NCI-H2107 treated with DMSO at 0.1 percent for 48 hours (cell line): Measurements from ENCODE around the gene PRKAG2.
A peak's percentile ranks its signal among the peaks of the same experiment; 100 is the strongest.
"Not testable (repeated sequence)": the region's sequence is repeated elsewhere in the genome, so short reads cannot be mapped to it uniquely, and the experiment has no call there.

ENCODE experiments used
- DNase-seq: peaks from one replicate; lab custom pipeline; 2025; ENCODE audit not compliant: unreplicated experiment; lab: John Stamatoyannopoulos, UW

PRKAG2 gene

DNA sequence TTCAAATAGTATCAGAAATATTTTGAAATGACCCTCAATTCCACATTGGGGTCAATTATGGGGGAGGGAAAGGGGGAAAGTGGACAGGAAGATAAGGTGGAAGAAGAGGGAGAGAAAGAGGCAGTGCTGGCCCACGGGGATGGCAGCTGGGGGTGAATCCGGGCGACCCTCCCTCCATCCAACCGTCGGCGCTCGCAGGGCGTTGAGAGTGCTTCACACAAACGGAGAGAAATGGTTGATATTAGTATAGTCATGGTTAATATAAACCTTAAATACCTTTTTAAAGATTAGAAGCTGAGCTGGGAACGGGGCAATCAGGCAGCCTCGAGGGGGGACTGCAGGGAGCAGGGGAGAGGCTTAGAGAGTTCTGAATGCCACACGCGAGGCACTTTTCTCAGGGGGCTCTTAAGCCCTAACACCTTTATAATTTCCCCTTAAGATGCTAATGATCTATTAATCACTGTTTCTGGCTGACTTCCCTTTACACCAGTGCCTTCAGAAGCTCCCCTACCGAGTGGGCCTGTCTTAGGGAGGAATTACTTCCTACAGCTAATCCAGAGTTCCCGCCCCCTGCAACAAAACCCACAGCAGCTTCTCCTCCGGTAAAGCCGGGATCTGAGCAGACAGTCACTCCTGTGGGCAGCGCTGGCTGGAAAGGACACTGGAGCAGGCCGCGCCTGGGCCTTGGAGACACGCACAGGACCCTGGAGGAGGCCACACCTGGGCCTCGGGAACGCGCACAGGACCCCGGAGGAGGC, 39.5 kb downstream of the PRKAG2 start:
- no peak for DNase-seq

- no peak for DNase-seq
Measured at GRCh38 chr7:151836927-151837205, 40.0 kb downstream of the PRKAG2 start.

GRCh38 chr7:151836191-151836926, 40.6 kb downstream of the PRKAG2 start:
- no peak for DNase-seq

GRCh38 chr7:151835636-151836035, 41.3 kb downstream of the PRKAG2 start:
- DNase-seq = no peak

DNA sequence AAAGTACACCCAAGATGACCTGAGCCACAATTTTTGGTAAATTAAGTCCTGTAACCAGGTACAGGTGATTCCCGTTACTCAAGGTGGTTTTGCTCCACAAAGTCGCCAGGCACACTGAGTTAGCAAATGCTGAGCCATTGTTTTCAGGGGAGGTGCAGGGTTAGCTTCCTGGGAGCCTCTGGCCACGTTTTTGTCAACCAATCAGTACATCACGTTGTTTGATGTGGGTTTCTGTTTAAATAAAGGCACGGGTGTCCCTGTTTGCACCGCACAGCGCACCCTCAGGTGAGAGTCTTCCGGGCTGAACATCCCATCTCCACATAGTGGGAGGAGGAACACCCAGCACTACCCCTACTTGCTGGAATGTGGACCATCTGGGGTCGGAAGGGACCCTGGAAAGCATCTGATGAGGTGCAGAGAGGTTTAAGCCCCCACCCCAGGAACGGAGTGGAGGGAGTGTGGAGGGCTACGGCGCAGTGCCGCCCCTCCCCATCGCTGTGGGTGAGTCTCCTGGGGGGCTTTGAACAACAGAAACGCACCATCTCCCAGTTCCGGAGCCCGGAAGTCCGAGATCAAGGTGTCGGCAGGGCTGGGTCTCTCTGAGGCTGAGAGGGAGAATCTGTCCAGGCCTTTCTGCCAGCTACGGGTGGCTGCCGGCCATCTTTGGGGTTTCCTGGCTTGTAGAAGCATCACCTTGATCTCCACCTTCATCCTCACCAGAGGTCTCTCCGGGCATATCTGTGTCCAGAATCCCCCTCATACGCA, 42.5 kb downstream of the PRKAG2 start:
- no peak for DNase-seq

GRCh38 chr7:151833691-151834090, 43.2 kb downstream of the PRKAG2 start:
- no peak for DNase-seq

- no peak for DNase-seq
Measured at GRCh38 chr7:151833213-151833651, 43.7 kb downstream of the PRKAG2 start.

DNA sequence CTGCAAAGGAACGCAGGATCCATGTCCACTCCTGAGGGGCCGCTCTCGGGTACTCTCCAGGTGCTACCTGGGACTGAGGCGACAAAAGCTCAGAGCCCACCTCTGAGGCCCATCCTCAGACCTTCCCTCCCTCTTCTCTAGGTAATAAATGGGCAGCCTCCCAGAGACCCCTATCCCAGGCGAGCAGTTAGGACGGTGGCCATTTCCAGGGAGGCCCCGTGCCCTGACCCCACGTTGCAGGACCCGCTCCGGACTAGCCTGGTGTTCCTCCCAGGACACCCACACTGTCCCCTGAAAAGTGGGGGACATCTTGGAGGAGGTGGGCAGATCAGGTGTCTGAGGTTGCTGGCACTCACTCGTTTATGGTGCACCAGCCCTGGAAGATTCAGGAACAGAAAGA, 44.3 kb downstream of the PRKAG2 start:
- no peak for DNase-seq

GRCh38 chr7:151832138-151832537, 44.8 kb downstream of the PRKAG2 start:
- no peak for DNase-seq

DNA sequence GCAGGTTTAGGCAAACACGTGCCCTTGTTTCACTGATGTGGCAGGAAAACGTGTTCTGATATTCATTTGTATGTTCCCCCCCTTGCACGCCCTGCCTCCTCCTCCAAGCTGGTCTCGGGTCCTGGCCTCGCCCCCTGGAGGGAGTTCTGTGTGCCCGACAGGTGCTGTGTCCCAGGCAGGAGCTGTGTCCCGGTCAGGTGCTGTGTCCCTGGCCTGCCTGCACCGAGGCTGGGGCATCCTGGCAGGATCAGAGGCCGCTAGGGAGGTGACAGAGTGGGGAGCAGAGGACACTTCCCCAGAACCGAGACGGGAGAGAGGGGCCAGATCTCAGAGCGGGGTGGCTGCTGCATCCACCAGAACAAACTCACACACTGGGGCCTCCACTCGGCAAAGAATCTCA, 45.3 kb downstream of the PRKAG2 start:
- no peak for DNase-seq

DNA sequence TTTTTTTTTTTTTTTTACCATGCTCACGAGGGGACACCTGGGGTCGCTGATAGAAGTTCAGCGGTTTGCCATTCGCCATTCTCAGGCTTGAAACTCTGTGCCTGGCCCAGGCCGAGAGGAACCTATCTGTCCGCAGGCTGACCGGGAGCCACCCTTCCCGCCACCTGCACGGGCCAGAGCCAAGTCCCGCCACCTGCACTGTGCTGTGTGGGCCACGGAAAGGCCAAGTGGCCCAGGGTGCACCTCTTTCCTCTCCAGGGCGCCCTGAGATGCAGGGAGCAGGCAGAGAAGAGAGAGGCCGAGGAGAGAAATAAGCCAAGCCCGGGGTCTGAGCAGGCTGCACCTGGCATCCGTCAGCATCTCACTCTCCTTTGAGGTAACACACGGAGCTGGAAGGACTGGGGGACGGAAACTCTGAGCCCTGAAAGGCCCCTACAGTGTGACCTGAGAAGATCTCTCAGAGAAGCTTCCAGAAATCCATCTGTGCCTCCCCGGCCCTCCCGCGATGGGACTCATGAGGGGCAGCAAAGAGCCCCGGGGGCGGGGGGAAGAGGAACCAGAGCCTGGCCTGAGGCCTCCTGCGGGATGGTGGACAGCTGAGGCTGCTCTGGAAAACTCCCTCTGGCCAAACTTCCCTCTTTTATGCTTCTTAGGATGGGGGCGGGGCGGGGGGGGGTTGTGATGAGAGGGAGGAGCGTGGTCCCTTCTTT, 46.6 kb downstream of the PRKAG2 start:
- no peak for DNase-seq

GRCh38 chr7:151829707-151830106, 47.2 kb downstream of the PRKAG2 start:
- no peak for DNase-seq

DNA sequence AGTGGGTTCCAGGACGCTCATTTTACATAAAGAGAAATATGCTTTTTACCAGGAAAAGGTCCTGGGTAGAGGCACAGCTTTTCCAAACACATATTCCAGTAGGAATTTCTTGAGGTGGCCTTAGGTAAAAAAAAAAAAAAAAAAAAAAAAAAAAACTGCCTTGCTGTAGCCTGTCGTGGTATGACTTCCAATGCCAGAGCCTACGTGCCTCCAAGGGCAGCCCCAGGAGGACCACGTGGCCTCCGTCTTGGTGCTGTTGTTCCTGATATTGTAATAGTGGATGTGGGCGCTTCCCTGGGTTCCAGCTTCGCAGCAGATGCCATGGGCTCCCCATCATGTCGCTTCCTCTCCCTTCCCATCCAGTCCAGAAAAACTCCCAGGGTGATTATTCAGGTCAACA, 49.3 kb downstream of the PRKAG2 start:
- DNase-seq = peak; percentile 47

DNA sequence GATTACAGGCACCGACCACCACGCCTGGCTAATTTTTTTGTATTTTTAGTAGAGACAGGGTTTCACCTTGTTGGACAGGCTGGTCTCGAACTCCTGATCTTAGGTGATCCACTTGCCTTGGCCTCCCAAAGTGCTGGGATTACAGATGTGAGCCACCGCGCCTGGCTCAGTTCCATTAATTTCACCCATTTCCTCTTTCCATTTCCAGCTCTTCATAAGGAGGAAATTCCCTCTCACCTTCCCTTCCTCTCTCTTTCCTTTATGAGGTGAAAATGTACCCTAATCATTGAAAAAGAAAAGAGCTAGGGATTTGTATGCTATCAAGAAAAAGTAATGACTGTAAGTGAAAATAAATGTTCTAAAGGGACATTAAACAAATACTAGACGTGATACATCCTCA, 50.6 kb downstream of the PRKAG2 start:
- not testable (repeated sequence) for DNase-seq

- no peak for DNase-seq
Measured at GRCh38 chr7:151825721-151826120, 51.2 kb downstream of the PRKAG2 start.

- DNase-seq = no peak
Measured at GRCh38 chr7:151824373-151824933, 52.5 kb downstream of the PRKAG2 start.

DNA sequence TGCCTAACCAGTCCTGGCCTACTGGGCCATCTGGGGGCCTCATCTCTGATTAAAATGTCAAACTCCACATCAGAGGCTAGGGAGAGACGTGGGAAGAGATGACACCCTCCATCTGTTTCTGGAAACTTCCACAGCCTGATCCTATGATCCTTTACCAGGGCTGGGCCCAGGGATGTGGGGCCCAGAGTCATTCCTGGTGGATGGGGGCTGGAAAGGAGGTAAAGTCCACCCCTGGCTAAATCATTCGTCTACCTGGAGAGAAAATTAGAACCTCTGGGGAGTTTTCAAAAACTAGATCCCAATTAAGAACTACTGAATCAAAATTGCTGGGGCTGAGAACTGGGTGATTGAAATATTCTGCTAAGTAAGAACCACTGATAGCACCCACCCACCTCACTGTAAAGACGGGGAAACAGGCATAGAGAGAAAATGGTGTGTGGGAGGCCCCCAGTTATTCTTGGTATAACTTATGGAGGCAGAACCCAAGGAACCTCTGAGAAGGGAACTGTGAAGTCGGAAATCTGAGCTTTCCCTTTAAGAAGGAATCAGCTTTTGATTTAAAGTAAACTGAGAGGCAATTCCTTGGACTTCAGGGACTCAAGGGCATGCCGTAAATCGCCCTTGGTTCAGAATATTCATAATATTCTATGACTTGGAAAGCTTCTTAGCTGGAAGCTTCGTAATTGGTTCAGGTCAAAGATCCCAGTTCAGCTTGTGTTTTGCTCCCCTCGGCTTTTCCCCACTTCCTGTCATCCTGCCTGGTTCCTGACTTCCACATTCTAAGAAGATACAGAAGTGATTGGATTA, 53.1 kb downstream of the PRKAG2 start:
- DNase-seq = no peak

- DNase-seq = no peak
Measured at GRCh38 chr7:151822541-151823181, 54.3 kb downstream of the PRKAG2 start.

- no peak for DNase-seq
Measured at GRCh38 chr7:151821806-151822540, 54.9 kb downstream of the PRKAG2 start.
